T-helper 2 cell (primary cell): Measurements from ENCODE around the gene NARS2.

Experiments
- DNase-seq, 5 experiments: peaks; one replicate each; pipeline versions ENCODE4 v3.0.0 to v3.0.0-alpha.2; 2012 to 2022

The NARS2 gene

DNA sequence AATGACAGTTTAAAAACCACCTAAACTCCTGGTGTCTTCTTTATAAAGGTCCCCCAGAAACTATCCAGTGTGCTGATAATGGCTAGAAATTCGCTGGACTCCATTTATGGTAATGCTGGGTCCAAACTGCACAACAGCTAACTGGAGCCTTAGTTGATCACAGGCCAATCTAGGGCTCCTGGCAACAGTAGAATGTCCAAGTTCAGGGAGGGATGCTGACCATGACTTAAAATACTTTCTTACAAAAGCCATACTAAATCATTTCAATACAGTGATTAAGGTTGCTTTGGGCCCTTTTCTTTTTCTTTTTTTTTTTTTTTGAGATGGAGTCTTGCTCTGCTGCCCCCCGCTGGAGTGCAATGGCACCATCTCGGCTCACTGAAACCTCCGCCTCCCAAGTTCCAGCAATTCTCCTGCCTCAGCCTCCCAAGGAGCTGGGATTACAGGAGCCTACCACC is 142.6 kb downstream of the NARS2 start:
- peak in 1 of 5 experiments; percentile 42 for DNase-seq

DNA sequence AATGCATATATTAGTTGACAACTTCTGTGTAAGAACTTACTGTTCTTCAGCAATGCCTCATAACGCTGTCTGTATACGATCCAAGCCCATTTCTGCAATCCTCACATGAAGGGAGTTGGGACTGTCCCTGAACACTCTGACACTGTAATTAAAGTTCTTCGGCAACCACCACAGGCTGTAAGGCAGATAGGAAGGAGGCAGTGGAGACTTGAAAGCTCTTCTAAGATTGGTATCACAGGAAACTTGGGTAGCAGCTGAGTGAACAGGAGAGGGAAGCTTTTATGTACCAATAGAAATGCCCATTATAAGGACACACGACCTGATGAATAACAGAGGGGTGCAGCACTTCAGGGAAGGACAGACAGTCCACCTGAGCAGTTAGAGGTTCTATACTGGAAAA is 145.0 kb downstream of the NARS2 start:
- DNase-seq, result peak in 1 of 5 experiments; percentile 82

DNA sequence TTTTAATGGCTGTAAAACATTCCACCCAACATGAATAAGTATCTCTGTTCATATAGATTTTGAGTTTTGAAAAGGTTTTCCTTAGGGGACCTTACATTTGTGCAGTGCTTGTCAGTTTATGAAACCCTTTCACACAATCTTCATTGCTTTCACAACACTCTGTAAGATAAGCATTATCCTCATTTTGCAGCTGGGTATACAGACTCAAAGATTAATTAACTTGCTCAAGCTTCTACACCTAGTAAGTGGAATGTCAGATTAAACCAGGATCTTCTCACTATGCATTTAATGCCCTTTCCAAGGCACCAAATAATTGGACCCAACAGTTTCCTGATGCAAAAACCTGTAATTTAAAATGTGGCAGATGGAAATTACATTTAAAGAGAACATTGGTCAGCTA is 145.5 kb downstream of the NARS2 start:
- no peak for DNase-seq

DNA sequence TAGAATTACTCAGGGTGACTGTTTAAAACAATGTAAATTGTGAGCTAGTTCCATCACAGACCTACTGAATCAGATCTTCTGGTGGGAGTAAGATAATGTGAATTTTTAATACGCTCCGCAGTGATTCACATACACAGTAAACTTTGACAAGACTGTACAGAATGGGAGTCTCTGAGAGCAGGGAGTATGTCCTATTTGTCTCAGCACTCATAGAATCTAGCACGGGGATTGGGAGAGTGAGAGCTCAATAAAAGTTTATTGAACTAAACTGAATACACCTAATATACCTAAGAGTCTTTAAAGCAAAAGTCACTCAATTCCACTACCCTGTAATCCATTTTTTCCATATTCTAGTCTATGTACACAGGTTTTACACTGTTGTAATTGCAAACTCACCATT is 145.9 kb downstream of the NARS2 start:
- no peak for DNase-seq

DNA sequence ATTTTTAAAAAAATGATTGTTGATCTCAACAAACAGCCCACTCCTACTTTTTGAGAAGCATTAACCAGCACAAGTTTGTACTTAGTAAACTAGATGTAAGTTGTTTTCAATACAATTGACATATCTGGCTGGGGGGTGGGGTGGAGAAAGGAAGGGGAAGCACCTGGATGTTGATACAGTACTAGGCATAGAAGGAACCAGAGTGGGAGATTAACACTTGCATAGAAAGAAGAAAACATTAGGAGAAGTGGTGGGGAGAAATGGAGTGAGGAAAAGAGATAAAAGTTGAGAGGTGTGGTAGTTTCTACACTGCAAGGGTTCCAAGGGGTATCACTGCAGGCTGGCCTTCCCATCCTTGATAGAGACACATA is 146.4 kb downstream of the NARS2 start:
- DNase-seq, result no peak

DNA sequence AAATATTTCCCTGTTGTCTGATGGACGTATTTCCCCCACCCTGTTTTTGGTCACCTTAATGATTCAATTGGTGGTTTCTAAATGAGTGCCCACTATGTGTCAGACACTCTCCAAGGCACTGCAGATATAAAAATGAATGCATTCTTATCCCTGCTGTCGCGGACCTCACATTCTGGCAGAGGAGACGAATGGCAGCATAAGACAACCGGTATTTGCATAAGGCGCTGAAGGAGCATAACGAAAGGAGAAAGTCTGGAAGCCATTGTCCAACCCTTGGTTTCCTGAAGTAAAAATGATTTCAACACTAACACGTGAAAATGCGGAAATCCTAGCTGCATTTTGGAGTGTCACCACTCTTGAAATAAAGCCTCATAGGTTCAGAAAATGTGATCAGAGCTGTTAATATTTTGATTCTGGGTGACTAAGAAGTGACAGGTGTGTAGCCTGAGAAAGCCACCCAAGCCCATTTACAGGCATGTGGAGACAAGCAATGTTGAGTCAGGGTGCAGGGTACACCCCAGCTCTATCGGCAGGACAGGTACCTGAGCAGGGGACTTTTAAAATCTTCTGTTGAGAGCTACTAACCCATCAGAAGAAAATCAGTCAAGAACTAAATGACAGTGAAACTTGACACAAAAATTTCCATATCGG is 146.9 kb downstream of the NARS2 start:
- DNase-seq, result no peak

DNA sequence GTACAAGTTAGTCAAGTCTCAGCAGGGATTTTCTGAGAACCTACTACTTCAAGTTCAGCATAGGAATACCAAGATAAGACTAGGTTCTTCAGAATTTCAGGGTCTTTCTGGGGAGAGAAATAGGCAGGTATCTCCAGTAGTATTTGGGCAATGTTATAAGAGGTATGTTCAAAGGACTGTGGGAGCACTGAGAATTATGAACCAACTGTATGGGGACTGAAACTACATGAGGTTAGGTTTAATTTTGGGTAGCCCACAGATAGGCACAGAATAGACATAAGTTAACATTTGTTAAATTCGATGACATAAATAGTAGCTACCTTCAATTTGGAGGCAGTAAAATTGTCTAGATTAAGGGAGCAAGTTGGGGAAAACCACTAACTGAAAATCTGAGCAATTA is 147.8 kb downstream of the NARS2 start:
- DNase-seq, result no peak

DNA sequence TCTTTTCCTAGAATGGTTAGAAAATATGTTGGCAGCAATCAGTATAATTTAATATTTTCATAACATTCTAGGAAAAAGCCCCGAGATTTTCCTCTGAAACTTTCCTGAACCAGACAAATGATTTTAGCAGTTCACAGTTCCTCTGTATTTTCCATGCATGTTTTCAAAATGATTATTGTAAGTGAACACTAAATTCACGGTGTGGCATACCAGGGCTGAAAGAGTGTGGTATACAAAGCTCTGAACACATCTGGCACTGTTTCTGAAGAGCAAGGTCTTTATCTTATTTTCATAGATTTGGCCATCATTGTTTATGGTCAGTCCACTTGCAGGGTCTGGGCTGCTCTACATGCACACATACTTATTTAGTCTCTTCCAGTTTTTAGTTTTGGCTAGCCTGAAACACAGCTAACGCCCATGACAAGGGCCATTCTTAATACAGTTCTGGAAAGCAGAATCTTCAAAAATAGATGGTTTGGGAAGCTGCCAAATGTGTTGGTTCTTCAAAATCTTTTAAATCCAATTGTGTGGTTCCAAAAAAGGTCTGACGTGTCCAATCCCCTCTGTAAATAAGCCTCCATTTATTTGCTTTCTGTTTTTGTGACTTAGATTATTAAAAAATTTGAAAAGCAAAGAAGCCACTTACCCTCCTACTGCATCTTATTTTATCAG is 149.1 kb downstream of the NARS2 start:
- no peak for DNase-seq

DNA sequence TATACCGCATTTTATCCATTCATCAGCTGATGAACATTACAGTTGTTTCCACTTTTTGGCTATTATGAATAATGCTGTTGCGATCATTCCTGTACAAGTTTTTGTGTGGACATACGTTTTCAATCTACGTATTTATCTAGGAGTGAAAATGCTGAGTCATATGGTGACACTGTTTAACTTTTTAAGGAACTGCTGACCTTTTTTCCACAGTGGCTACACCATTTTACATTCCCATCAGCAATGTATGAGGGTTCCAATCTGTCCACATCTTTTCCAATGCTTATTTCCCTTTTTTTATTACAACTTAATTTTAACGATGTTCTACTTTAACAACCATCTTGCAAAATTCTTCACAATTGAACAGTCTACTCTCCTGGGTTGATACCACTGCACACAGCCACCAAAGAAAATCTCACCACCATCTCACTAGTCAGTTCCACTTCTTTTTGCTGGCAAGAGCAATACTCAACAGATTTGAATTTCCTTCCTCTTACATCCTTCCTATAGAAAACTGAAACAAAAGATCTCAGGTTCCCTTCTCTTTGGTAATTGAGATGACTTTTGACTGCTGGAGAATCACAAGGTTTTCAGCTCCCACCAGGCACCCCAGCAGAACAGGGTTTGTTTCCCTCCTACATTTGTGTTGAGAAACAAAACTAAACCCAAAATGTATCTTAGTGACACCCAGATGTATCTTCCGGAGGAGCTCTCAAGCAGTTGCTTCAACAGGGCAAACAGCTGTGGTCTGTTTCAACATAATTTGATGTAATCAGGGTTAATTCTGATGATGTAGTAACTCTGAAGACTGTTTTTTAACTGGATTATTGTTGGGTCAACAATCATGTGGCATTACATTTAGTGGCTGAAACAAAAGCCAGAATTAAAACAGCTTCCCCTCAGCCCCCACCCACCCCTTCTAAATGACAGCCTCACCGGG is 150.1 kb downstream of the NARS2 start:
- DNase-seq, result peak in 1 of 5 experiments; percentile 82

DNA sequence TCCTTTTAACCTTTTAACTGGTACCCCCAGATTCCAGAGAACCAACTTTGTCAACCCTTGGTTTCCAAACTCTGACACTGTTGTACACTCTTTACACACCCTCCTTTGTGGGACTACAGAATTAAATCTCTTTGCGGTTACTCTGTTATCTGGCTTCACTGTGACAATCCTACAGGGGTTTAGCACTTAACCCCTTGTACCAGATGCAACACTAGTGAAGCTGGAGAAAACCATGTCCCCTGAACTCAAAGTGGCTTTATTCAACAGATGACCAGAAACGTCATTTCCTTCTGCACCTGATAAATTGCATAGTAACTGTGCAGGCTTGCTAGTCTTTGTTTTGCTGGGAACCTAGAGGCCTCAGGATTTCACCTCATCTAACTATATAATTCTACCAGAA is 151.4 kb downstream of the NARS2 start:
- DNase-seq, result no peak

DNA sequence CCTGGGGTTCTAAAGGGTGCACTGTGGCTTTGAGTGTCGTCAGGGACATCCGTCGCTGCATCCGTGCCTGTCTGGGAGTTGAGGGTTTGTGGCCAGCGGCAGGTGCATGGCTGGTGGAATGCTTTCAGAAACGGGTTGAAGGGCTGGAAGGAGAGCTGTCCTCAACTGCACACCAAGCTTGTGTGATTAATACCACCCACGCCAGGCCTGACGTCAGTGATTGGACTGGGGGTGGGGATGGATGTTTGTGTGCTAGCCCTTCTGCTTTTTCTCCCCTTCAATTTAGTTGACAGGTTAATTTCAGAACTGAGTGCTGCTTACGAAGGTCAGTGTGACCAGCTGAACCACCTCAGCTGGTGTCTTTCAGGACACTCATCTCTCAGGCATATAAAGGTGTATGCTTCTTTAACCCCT is 153.9 kb downstream of the NARS2 start:
- DNase-seq, result peak in 2 of 5 experiments; percentile 26 to 75

DNA sequence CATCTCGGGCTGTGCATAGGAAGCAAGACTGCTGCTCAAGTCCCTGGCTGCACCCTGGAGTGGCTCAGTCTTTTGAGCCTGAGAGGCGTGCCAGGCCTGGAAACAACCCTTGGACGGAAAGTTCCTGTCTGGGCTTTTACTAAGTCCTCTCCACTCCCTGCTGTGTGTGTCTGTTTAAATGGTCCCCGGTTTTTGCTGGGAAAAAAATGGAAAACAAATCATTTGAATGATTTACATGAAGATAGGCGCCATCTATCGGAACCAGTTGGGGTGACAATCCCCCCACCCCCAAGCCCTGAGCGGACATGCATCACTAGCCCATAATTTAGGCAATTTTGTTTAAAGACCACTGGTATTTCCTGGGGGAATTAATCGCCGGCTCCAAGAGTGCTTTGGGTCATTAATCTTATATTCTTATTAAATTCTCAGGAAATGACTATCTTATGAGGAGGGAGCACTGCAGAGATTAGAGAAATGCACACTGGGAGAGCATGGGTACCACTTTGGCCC is 154.4 kb downstream of the NARS2 start:
- DNase-seq, result peak in 4 of 5 experiments; percentile 18 to 61 (median 23)

DNA sequence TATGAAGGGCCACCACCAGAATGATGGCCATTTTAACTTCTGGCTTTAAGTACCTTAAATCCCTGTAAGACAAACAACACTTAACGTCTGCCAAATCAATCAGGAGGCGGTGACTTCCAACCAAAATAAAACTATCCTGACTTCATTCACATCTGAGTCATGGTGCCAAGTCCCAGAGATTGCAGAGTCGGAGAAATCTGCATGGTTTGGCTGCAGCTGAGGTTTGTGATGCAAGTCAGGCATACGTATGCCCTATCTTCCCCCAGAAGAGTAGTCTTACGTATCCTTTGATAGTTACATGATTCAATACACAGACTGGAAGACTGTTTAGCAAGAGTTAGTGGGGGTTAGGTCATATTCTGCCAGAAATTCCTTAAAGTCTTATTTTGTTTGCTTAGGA is 155.3 kb downstream of the NARS2 start:
- no peak for DNase-seq

DNA sequence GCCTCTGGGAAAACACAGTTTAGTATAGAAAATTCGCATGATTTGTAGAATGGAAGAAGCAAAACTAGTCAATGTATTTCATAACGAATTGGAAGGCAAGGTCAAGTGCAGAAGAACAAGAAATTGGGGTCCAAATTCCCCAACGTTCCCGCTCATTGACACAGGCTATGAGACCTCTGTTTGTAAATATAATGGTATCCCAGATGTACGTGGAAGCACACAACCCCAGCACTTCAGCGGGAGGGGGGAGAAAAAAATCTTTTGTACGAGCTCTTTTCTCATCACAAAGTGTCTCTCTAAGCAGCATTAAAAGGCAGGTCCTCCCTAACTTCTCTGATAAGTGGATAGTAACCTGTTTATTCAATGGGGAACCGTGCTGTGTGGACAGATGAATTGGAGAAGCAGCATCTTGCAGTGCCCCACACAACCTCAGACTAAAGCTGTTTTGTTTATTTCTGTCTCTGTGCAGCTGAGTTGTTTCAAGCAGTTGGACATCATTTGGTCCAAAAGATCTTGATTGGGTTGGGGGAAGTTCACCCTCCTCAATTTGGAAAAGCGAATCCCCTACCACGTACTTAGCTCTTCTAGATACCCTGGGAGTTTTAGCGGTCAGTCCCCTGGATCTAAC is 156.0 kb downstream of the NARS2 start:
- peak in 1 of 5 experiments; percentile 46 for DNase-seq

DNA sequence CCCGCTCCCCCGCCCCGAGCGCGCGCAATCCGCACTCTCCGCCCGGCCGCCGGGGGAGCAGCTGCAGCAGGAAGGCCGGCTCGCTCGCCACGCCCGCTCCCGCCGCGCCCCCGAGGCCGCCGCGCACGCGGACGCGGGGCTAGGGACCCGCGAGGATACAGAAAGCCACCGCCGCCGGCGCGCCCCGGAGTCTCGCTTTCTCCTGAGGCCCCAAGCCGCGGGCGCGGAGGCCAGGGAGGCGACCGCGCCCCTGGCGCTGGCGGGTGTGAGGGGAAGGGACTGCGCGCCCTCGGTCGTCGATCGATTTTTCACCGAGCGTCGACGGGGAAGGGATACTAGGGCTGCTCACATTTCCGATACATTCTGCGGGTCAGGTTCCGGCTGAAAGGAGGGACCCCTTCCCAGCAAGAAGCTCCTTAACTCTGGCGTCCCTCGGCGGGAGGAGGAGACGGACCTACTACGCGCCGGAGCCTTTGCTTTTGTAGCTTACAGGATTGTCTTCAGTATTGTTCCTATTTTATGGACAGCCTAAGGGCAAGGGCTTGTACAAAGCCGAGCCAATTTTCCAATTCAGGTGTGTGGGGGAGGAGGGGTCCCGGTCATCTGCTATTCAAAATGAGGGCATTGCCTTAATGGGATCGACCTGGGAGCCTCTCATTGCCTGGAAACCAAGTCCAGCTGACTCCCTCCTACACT is 156.6 kb downstream of the NARS2 start:
- DNase-seq, result peak; percentile 56 to 94 (median 73)

DNA sequence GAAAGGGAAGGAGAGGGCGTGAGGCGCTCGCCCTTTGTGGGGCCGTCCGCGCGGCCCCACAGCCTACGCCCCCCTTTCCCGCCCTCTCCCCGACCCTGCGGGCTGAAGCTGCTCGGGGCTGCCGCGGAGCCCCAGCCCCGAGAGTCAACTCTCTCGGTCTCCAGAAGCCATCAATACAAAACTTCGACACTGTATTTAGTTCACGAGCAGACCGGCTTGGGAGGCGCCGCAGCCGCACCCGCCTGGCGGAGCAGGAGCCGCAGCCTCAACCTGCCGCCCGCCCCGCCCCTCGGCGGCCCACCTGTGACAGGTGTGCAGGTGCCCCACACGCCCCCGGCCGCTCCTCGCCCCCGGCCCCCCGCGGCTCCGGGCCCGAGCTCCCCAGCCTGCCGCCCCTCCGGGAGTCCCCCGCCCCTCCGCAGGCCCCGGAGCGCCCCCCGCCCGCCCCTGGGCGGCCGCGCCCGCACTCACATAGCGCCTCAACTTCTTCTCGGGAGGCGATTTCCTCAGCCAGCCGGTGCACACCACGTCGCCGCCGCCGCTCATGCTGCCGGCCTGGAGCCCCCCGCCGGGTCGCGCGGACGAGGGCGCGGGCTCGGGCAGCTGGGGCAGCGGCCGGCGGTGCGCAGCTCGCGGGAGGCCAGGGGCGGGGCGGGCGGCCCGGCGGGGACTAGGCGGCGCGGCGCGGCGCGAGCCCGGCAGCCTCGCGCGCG is 157.3 kb downstream of the NARS2 start, which contains the start of gene GAB2:
GAB2 (minus strand) TSS at position 646 of the 713 bp plus-strand sequence; CDS start at position 546, 100 bp downstream.
- peak in 4 of 5 experiments; percentile 5 to 28 (median 14) for DNase-seq

DNA sequence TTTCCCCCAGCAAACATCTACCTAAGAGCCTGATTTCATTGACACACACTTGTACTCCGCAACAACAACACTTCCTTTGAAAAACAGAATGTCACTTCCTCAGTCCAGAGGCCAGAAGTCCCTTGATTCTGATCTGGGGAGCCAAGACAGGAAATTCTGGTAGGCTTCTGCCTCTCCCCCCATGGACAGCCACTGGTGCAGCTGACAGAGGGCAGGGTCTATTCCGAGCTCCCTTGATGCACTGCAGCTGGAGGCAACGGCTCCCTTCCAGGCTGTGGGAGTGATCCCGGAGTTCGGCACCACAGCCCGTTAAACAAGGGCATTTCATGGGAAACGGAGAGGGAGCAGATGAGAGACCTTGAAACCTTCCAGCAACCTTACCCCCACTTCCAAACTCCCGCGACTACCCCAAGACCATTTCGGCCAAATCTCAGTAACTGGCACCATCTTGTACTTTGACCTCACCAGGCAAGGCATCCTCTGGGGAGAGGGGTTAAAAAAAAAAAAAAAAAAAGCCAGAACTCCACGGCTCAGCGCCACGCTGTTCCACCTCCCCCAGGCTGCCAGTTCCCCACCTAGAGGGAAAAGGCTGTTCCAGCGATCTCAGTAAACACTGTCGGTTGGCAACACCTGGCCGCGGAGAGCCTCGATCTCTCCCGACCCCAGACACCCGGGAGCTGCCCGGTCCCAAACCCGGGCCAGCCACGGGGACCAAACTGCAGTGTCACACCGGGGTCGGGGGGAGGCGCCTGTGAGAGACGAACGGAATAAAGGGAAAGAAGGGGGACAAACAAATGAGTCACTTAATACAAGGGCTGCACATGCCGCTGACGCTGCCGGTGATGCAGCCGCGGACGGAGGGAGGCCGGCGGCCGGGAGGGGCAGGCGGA is 158.1 kb downstream of the NARS2 start:
- DNase-seq, result peak; percentile 43 to 91 (median 64)

DNA sequence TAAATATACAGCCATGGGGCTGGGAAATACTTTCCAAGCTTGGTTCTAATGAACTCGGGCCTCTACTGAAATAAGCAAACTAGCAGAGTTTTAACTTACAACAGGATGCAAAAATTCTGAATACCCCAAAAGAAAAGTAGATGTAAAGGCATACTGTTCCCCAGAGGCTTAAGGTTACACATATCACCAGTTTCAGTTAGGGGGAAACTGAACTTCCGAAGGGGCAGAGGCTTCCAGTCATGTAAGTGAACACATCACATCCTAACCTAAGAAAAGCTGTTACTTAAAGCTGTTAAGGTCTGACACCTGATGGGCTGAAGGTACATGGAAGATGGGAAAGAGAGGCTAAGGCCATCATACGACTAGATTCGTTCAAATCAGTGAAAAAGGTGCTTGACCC is 159.3 kb downstream of the NARS2 start:
- no peak for DNase-seq

DNA sequence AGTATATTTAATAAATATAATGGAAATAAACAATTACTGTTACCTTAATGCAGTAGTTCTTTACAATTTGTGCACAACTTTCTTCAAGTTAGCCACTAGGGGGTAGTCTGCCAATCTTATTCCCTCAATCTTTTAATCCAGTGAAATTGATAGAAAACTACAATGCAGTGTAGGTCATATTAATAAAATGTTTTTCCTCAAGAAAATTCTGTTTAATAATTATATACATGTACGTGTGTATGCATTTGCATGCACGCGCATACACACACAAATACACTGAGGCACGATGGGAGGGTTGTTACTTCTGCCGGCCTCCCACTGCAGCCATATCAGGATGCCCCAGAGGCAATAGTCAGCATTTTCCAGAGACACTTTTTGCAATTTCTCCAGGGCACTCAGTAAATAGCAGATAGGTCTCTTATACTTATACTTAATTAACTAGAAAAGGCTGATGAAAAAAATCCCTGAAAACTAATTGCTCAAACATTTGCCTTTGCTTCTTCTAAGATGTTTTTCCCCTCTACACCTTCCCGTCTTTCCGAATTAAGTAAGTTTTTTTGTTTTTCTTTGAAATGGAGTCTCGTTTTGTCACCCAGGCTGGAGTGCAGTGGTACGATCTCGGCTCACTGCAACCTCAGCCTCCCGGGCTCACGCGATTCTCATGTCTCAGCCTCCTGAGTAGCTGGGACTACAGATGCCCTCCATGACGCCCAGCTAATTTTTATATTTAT is 160.2 kb downstream of the NARS2 start:
- peak in 1 of 5 experiments; percentile 46 for DNase-seq
